HG02763 (cell line): ENCODE results near the gene ZSWIM5.
"Not testable (repeated sequence)": the region's sequence is repeated elsewhere in the genome, so short reads cannot be mapped to it uniquely, and the experiment has no call there.

Source experiments
- ATAC-seq: cut with Tn5 transposase; IDR thresholded peaks from one replicate; pipeline ENCODE4 v1.9.1; 2021; ENCODE audit warnings: mild to moderate bottlenecking, moderate library complexity; ENCODE audit not compliant: unreplicated experiment

The ZSWIM5 gene

DNA sequence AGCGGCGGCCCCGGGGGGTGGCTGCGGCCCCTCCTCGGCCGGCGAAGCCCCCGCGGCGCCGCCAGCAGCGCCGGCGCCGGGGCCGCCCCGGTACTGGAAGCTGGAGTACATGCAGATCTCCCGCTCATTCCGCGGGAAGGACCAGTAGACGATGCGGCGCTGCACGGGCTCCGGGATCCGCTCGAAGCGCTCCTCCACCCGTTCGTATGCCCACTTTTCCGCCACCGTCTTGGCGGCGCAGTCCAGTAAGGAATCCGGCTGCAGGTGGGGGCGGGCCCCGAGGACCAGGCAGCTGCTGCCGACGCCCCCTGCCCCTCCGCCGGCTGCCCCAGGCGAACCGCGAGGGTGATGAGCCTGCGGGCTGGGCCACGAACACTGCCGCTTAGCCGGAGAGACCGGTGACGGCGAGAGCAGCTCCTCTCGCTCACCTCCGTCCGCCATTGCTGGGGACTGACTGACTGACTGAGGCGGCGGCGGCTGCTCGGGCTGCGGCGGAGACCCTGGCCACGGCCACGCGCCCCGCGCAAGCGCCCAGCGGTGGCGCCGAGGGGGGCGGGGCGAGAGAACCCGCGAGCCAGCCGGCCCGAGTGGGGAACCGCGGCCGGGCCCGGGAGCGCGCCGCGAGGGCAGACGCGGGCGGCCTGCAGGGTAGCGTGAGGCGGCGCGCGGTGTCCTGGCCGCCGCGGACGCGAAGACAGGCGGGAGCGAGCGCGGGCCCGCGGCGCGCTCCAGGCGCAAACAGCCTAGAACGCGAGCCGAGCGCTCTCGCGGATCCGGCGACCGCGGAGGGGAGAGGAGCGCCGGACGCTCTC lies at the start of gene ZSWIM5:
TSS of gene ZSWIM5 (minus strand) at position 696 of the 812 bp plus-strand sequence. CDS start at position 441, 255 bp downstream.
- peak; percentile 52 for ATAC-seq

DNA sequence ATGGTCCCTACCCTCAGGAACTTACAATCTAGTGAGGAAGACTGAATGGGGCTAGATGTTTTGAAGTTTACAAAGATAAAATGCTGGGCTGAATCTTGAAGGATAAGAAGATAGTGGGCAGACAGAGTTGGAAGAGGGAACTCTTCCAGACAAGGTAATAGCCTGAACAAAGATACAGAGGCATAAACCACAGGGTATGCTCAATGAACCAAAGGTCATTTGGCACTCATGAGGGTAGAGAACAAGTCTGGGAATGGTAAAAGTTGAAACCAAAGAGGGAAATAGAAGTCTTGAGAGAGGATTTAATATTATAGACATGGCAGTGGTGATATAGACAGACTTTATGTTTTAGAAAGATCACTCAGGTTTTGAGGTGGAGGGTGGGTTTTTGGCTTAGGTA lies 48.1 kb upstream of the ZSWIM5 start:
- ATAC-seq, result no peak

DNA sequence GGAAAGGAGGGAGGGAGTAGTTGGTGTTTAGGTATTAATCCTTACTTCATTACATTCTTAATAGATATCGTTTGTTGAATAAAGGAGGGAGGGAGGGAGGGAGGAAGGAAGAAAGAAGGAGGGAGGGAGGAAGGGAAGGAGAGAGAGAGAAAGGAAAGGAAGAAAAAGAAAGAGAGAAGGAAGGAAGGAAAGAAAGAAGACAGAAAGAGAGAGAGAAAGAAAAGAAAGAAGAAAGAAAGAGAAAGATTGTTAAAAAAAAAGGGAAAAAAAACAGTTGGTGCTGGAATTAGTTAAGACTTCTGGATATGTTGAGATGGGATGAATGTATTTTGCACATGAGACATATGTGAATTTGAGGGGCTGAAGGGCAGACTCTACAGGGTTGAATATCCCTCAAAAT lies 44.1 kb upstream of the ZSWIM5 start:
- no peak for ATAC-seq

DNA sequence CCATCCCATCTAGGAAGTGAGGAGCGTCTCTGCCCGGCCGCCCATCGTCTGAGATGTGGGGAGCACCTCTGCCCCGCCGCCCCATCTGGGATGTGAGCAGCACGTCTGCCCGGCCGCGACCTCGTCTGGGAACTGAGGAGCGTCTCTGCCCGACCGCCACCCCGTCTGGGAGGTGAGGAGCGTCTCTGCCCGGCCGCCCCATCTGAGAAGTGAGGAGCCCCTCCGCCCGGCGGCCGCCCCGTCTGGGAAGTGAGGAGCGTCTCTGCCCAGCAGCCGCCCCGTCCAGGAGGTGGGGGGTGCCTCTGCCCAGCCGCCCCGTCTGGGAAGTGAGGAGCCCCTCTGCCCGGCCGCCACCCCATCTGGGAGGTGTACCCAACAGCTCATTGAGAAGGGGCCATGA lies 41.6 kb upstream of the ZSWIM5 start:
- not testable (repeated sequence) for ATAC-seq

DNA sequence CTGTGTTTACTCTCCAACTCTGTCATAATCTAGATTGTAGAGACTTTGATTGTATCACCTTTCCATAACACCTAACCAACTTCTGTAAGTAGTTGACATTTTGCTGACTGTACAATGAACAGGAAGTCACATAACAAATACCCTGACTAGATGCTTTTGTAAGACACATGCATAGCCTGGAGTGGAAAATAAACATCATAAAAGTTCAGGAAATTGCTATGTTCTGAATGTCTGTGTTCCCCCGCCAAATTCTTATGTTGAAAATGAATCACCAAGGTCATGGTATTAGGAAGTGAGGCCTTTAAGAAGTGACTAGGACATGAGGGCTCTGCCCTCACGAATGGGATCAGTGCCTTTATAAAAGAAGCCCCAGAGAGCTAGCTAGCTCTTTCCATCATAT lies 40.4 kb upstream of the ZSWIM5 start:
- no peak for ATAC-seq

DNA sequence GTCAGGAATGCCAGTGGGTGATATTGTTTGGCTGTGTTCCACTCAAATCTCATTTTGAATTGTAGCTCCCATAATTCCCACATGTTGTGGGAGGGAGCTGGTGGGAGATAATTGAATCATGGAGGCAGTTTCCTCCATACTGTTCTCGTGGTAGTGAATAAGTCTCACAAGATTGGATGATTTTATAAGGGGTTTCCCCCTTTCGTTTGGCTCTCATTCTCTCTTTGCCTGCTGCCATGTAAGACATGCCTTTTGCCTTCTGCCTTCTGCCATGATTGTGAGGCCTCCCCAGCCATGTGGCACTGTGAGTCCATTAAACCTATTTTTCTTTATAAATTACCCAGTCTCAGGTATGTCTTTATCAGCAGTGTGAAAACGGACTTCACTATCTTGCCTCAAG lies 40.0 kb upstream of the ZSWIM5 start:
- ATAC-seq, result not testable (repeated sequence)

DNA sequence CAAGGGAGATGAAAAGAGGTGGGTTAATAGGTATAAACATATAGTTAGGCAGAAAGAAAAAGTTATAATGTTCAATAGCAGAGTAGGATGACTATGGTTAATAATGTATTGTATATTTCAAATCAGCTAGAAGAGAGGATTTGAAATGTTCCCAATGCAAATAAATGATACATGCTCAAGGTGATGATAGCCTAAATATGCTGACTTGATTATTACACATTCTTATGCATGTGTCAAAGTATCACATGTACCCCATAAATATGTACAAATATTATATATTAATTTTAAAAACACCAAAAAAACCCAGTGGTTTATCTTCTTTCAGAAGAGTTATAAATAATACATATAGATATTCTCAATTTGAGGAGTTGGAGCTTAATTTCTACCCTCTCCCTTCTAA lies 38.3 kb upstream of the ZSWIM5 start:
- no peak for ATAC-seq

DNA sequence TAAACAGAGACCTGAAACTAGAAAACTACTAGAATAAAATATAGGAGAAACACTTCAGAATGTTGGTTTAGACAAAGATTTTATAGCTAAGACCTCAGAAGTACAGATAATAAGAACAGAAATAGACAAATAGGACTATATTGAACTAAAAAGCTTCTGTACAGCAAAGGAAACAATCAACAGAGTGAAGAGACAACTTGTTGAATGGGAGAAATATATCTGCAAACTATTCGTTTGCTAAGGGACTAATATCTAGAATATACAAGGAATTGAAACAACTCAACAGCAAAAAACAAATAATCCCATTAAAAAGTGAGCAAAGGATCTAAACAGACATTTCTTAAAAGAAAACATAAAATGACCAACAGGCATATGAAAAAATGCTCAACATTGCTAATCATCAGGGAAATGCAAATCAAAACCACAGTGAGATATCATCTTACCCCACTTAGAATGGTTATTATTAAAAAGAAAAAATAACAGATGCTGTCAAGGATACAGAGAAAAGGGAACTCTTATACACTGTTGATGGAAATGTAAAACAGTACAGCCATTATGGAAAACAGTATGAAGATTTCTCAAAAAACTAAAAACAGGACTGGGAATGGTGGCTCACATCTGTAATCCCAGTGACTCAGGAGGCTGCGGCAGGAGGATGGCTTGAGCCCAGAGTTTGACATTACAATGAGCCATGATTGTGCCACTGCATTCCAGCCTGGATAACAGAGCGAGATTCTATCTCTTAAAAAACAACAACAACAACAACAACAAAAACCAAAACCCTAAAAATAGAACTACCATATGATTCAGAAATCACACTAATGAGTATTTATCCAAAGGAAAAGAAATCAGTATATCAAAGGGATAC lies 37.3 kb upstream of the ZSWIM5 start:
- no peak for ATAC-seq

DNA sequence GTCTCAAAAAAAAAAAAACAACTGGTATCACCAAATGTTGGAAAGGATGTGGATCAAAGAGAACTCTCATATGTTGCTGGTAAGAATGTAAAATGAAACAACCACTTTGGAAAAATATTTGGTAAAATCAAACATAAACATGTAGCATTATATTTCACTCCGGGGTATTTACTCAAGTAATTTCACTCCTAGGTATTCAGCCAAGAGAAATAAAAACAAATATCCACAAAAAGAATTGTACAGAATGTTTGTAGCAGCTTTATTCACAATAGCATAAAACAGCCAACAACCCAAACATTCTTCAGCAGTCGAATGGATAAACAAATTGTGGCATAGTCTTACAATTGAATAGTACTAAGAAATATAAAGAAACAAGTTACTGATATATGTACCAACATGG lies 32.4 kb upstream of the ZSWIM5 start:
- ATAC-seq, result no peak

DNA sequence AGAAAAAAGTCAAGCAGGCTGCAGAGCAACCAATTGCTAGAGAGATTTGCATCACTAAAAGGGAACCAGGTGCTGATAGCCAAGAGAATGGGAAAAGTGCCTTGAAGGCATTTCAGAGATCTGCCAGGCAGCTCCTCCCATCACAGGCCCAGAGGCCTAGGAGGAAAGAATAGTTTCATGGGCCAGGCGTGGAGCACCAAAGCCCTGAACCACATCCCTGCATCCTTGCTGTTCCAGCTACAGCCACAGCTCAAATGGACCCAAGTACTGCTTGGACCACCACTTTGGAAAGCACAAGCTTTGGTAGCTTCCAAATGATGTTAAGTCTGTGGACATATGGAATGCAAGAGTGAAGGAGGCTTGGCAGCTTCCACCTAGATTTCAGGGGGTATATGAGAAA lies 29.7 kb upstream of the ZSWIM5 start:
- no peak for ATAC-seq

DNA sequence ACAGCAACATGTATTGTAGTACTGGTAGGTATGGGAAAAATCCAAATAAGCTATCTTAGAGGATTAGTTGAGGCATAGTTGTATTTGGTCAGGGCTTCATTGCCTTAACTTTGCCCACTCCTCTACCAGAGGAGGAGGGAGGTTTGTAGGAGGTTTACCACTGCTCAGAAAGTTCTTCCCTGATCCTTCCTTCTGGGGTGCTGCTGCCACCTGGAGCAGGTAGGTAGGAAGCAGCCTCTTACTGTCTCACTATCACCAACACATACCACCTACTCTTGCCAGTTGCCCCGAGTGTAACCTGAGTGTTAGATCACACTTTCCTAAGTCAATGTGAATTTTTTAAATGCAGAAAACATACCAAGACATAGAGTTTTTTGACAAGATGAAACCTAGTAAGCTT lies 24.1 kb upstream of the ZSWIM5 start:
- ATAC-seq, result no peak

DNA sequence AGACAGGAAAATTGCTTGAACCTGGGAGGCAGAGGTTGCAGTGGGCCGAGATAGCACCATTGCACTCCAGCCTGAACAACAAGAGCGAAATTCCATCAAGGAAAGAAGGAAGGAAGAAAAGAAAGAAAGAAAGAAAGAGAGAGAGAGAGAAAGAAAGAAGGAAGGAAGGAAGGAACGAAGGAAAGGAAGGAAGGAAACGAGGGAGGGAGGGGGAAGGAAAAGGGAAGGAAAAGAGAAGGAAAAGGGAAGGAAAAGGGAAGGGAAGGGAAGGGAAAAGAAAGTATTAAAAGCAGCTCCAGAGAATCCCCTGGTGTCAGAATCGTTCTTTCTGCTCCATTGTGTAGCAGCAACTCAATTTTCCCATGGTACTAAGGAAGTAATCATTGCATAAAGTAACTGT lies 19.2 kb upstream of the ZSWIM5 start:
- no peak for ATAC-seq

DNA sequence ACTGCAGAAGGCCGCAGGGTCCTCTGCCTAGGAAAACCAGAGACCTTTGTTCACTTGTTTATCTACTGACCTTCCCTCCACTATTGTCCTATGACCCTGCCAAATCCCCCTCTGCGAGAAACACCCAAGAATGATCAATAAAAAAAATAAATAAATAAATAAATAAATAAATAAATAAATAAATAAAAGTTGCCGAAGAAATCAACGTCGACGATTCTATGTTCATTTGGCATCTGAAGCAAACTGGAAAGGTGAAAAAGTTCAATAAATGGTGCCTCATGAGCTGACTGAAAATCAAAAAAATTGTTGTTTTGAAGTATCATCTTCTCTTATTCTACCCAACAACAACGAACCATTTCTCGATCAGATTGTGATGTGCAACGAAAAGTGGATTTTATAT lies 17.3 kb upstream of the ZSWIM5 start:
- ATAC-seq, result not testable (repeated sequence)

DNA sequence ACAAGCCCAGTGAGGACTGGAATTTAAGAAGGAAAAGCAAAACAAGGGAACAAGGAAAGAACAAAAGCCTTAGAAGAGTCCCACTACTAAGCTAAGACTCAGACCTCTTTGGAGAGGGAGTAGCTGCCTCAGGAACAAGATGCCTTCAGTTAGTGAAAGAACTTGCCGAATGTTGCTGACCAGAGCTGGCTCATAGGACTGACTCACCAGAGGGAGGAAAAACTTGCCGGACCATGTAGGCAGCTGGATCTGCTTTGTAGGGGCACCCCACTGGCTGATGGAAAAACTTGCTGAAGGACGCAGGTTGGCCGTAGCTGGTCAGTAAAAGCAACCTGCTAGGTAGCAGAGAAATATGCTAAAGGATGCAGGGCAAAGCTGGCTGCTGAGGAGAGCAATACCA lies 15.3 kb upstream of the ZSWIM5 start:
- ATAC-seq, result no peak

DNA sequence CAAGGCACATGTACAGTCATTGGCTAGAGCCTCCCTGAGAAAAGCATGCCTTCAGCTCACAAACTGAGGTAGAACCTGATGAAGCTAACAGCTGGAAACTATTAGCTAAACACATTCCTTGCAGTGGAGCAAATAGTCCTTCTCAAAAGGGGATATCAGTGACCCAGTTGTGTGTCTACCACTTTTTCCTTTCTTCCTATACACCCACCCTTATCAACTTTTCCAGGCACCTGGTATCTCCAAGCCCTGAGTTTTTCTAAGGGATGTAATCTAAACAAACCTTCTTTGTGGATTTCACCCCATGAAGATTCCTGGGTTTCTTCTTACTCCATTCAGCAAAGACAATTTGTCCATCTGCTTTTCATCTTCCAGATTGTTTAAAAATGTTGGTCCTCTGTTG lies 10.5 kb upstream of the ZSWIM5 start:
- ATAC-seq, result no peak

DNA sequence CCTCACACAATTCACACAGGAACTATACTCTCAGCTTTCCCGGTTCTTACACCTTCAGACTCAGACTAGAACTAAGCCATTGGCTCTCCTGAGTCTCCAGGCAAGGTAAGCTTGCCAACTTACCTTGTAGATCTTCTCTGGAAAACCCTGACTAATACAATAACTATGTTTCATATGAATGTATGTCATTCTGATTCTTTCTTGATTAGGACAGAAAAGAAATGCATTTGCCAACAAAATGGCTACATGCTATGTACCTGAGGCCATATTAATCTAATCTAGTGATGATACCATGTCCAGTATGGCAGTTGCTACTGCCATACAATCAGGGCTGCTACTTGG lies 9.8 kb upstream of the ZSWIM5 start:
- ATAC-seq, result no peak

DNA sequence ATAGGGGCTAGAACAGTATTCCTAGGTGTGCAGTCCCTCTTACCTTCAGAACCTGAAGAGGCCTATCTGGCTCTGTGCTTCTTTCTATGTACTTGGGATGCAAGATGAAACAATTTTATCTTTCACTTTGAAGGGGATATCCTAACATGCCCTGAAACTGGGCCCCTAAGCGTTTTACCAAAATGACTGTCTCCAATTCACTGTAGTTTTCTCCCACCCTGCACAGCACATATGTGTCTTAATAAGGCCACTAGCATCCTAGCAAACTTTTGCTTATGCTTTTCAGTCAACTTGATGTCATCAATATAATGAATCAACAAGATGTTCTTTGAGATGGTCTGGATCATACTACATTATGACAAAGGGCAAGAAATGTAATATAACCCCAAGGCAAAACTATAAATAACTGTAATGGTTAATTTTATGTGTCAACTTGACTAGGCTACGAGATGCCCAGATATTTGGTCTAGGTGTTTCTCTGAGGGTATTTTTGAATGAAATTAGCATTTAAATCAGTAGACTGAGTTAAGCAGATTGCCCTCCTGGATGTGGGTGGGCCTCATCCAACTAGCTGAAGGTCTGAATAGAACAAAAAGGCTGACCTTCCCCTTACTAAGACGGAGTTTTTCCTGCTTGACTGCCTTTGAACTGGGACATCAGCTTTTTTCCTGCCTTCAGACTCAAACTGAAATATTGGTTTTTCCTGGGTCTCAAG lies 9.2 kb upstream of the ZSWIM5 start:
- ATAC-seq, result no peak

DNA sequence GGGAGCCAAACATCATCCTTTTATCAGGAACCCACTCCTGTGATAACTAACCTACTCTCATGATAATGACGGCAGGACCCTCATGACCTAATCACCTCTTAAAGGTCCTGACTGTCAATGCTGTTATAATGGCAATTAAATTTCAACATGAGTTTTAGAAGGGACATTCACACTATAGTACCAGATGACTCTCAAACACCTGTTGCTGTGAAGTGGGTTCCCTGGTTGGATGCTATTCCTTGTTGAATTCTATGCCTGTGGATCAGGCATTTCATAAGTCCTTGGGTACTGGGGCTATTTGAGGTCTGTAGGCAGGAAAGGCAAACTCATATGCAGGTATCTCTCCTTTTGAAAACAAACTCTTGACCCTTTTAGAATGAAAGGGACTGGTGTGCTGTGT lies 7.5 kb upstream of the ZSWIM5 start:
- ATAC-seq, result no peak

DNA sequence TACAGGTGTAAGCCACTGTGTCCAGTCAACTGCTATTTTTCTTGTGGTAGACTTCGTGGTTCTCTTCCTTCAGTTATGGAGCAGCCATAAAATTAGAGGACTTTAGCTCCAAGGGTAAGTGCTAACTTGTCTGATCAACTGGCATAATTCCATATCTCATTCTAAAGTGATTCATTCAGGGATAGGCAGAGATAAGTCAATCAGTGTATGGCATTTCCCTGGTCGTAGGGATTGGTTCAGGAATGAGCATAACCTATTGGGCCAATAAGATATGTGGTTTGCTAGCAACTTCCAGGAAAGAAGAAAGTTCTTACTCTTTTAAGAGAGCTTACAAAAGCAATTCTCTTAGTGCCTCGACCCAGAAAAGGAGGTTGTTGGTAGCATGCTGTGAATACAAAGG lies 4.7 kb upstream of the ZSWIM5 start:
- no peak for ATAC-seq

DNA sequence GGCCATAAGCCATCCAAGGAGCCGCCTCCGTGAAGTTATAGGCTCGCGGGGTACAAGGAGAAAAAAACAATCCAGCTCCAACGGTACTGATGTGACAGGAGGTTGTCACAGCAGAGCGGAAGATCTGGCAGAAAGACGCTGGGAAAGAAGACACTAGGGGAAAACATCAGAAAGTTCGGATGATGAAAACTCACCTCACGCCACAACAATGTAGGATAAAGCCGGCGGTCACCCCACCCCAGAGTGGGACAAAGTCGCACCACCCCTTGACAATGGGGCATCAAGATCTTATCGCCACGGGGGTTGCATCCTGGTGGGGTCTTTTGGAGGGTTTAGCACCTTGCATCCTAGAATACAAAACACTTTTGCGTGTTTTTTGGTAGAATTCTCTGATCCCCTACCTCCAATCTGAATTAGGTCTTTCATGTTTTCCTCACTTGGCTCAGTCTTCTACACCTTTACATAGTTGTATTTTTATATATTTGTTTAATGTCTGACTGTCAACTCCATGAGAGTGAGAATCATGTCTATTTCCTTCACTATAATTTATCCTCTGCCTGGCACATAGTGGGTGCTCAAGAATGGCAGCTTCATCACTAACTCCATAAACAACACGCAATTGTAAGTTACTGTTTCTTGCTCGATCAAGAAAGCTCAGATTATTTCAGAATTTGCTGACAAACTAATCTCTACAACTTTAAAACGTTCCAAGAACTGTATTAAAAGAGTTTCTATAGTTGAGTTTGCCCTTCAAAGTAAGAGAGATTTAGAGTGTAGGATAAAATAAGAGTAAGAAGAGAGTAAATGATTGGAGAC lies 611 bp upstream of the ZSWIM5 start:
- ATAC-seq, result no peak
